K562 (cell line): ENCODE results near the gene ASB7. TPM values are rescaled to one million over a fixed set of nuclear protein-coding genes. Genes with fewer than 3 reads are reported as not detected.

ENCODE experiments used
- ATAC-seq: fragments of 200-7000 bp; cut with Tn5 transposase; 3 replicates; pipeline ENCODE4 v1.9.1; 2020; ENCODE audit warnings: moderate library complexity
- BruUV-seq: library from RNA; stranded (reverse); fragments of 400-500 nt; replicated peaks from 2 replicates; lab custom pipeline; 2021; lab: Mats Ljungman, UMichigan
- CTCF ChIA-PET: fragments of 300-600 bp; formaldehyde crosslinking; extraction: SDS; loops from one replicate; lab custom pipeline; 2021; ENCODE audit warnings: low intra/inter-chr PET ratio; lab: Yijun Ruan, JAX
- POLR2A ChIA-PET: fragments of 300-600, 350-650 bp; sonication (Branson Sonifier 250); formaldehyde crosslinking; extraction: SDS; loops from one replicate; lab custom pipeline; 2021; ENCODE audit warnings: antibody characterized with exemption, inconsistent platforms; lab: Yijun Ruan, JAX
- DNase-seq, 4 experiments: peaks; one replicate each; pipeline versions ENCODE4 v3.0.0 to v3.0.0-alpha.2; 2011 to 2018; ENCODE audit warnings: low spot score in 3 of 4, mixed read lengths in 3 of 4; ENCODE audit errors: extremely low read depth in 1 of 4
- FAIRE-seq: peaks from 2 replicates; lab custom pipeline; 2011; peaks lifted over from hg19 to GRCh38; lab: Jason Lieb, UNC
- H2AFZ ChIP-seq: 2 replicates; pipeline ENCODE4 v1.6.0; 2011; ENCODE audit warnings: low read depth, low read length, control low read depth, inconsistent platforms
- H3K27ac ChIP-seq: fragments of 200-600 bp; 3 replicates; pipeline ENCODE4 v1.8.0; 2011; ENCODE audit warnings: low read depth, mild to moderate bottlenecking, control low read depth, inconsistent platforms, low read length, moderate library complexity, mixed read lengths; ENCODE audit errors: extremely low read depth
- H3K27me3 ChIP-seq, 2 experiments: fragments of 300-600 bp in 1 of 2; 2 replicates in 1 of 2; 3 replicates in 1 of 2; pipeline versions ENCODE4 v1.6.0 to v1.8.0; 2011; ENCODE audit warnings: inconsistent platforms in 2 of 2, low read length in 2 of 2, mild to moderate bottlenecking in 1 of 2, mixed read lengths in 1 of 2, moderate library complexity in 1 of 2; ENCODE audit not compliant: control insufficient read depth in 2 of 2, insufficient read depth in 2 of 2
- H3K36me3 ChIP-seq: fragments of 300-600 bp; 3 replicates; pipeline ENCODE4 v1.8.0; 2011; ENCODE audit warnings: mild to moderate bottlenecking, low read length, inconsistent platforms; ENCODE audit not compliant: control insufficient read depth, insufficient read depth
- H3K4me1 ChIP-seq, 2 experiments: fragments of 200-600 bp in 1 of 2; replicated peaks in 1 of 2; 2 replicates in 1 of 2; 3 replicates in 1 of 2; pipeline versions ENCODE4 v1.5.1 to v1.8.0; 2011; ENCODE audit warnings: inconsistent platforms in 2 of 2, low read length in 2 of 2, mild to moderate bottlenecking in 1 of 2, mixed read lengths in 1 of 2, moderate library complexity in 1 of 2; ENCODE audit not compliant: control insufficient read depth in 2 of 2, insufficient read depth in 2 of 2
- H3K4me2 ChIP-seq: 2 replicates; pipeline ENCODE4 v1.6.1; 2011; ENCODE audit warnings: low read length, control low read depth, inconsistent platforms, mixed read lengths; ENCODE audit not compliant: insufficient read depth
- H3K4me3 ChIP-seq: fragments of 200-600 bp; sonication (generic), shearing (Covaris generic); 2 replicates; pipeline ENCODE4 v1.5.1; 2016; ENCODE audit warnings: control low read depth, inconsistent platforms
- H3K79me2 ChIP-seq: fragments of 200-600 bp; 3 replicates; pipeline ENCODE4 v1.8.0; 2011; ENCODE audit warnings: low read length, inconsistent platforms; ENCODE audit not compliant: control insufficient read depth, insufficient read depth
- H3K9ac ChIP-seq, 2 experiments: 2 replicates each; pipeline versions ENCODE4 v1.6.0 to v1.6.1; 2011; ENCODE audit warnings: low read depth in 2 of 2, low read length in 2 of 2, control low read depth in 1 of 2, inconsistent platforms in 1 of 2, mild to moderate bottlenecking in 1 of 2, mixed read lengths in 1 of 2; ENCODE audit not compliant: insufficient read depth in 1 of 2
- H3K9me1 ChIP-seq: one replicate; pipeline ENCODE4 v1.6.0; 2011; ENCODE audit warnings: inconsistent platforms, mild to moderate bottlenecking, low read length, moderate library complexity; ENCODE audit not compliant: control insufficient read depth, insufficient read depth
- H3K9me3 ChIP-seq: replicated peaks from 2 replicates; pipeline ENCODE4 v1.5.1; 2011; ENCODE audit warnings: low read depth, low read length, inconsistent platforms; ENCODE audit not compliant: control insufficient read depth, insufficient read depth
- H4K20me1 ChIP-seq: replicated peaks from 2 replicates; pipeline ENCODE4 v1.6.1; 2011; ENCODE audit warnings: low read length, inconsistent platforms, mixed read lengths; ENCODE audit not compliant: control insufficient read depth, insufficient read depth
- EGR1 ChIP-seq: fragments of 450-650 bp; conservative IDR thresholded peaks from 2 replicates; pipeline ENCODE4 v1.6.1; 2017; ENCODE audit warnings: mild to moderate bottlenecking
- FOXA3 ChIP-seq, 2 experiments: fragments of 450-650 bp in 1 of 2; sonication (generic) in 1 of 2; formaldehyde crosslinking; IDR thresholded peaks in 1 of 2; conservative IDR thresholded peaks in 1 of 2; 2 replicates each; pipeline versions ENCODE4 v1.4.0 to v1.8.0; 2020 to 2022; ENCODE audit warnings: mild to moderate bottlenecking in 2 of 2, missing genetic modification reagents in 1 of 2
- PPARD ChIP-seq: fragments of 250-450 bp; sonication (Bioruptor Pico); IDR thresholded peaks from 2 replicates; pipeline ENCODE4 v1.8.0; 2022; ENCODE audit warnings: inconsistent platforms, mild to moderate bottlenecking, moderate library complexity
- SIN3B ChIP-seq: fragments of 450-650 bp; IDR thresholded peaks from 2 replicates; pipeline ENCODE4 v1.6.1; 2017; ENCODE audit warnings: low read depth, mild to moderate bottlenecking, moderate library complexity
- SP1 ChIP-seq: sonication (generic); formaldehyde crosslinking; IDR thresholded peaks from 2 replicates; pipeline ENCODE4 v1.8.1; 2022; ENCODE audit warnings: mild to moderate bottlenecking, missing genetic modification reagents
- ZNF668 ChIP-seq: fragments of 250-450 bp; sonication (Bioruptor Pico); IDR thresholded peaks from 2 replicates; pipeline ENCODE4 v1.8.0; 2022; ENCODE audit warnings: mild to moderate bottlenecking, inconsistent platforms
- ZNF696 ChIP-seq: fragments of 250-450 bp; sonication (Bioruptor Pico); conservative IDR thresholded peaks from 2 replicates; pipeline ENCODE4 v1.4.0; 2020; ENCODE audit warnings: mild to moderate bottlenecking, moderate library complexity
- ZSCAN29 ChIP-seq: fragments of 450-650 bp; IDR thresholded peaks from 2 replicates; pipeline ENCODE4 v1.6.1; 2017
- WGBS: fragments of 100-300 bp; shearing (Covaris generic); methylation state at CpG from one replicate; pipeline ENCODE4 v1.1.6; 2016; ENCODE audit warnings: low coverage, mixed read lengths; ENCODE audit not compliant: insufficient coverage; ENCODE audit errors: missing lambda C conversion rate; 5-methylcytosine and 5-hydroxymethylcytosine counted together
- in situ Hi-C: fragments of 300-500 bp; cut with MboI; formaldehyde crosslinking; loops from 4 replicates; pipeline ENCODE4 v1.15.0; 2018; ENCODE audit warnings: inconsistent platforms, mixed read lengths
- intact Hi-C: fragments of 100-400 bp; cut with micrococcal nuclease; formaldehyde crosslinking; loops from 2 replicates; pipeline ENCODE4 v1.14.2; 2022
- polyA plus RNA-seq, 8 experiments: library from polyadenylated mRNA; depleted of rRNA in 4 of 8; stranded (reverse) in 5 of 8; unstranded in 3 of 8; fragments of >200 nt; fragmentation: Nextera tagmentation in 2 of 8; fragmentation: Illumina TruSeq in 1 of 8; extraction: Ambion mirVana in 2 of 8; extraction: Trizol in 1 of 8; gene quantifications; 2 replicates each; pipeline versions ENCODE4 v1.2.1 to v1.2.3, GENCODE V29; 2011 to 2014; ENCODE audit warnings: inconsistent platforms in 1 of 8, missing spikeins in 1 of 8
- total RNA-seq, 7 experiments: library from RNA; depleted of rRNA in 6 of 7; stranded (reverse); fragments of >200 nt in 6 of 7; fragmentation: Illumina TruSeq in 2 of 7; extraction: Trizol in 2 of 7; gene quantifications; 2 replicates each; pipeline versions ENCODE4 v1.2.1 to v1.2.3, GENCODE V29; 2011 to 2021; ENCODE audit warnings: low replicate concordance in 1 of 7
- TF ChIP-seq, protein P1 (sequence below): fragments of 250-450 bp; sonication (Bioruptor Pico); IDR thresholded peaks from 2 replicates; pipeline ENCODE4 v1.5.0; 2020; ENCODE audit warnings: mild to moderate bottlenecking, borderline replicate concordance
- TF ChIP-seq, protein P2 (sequence below), 2 experiments: IDR thresholded peaks; 2 replicates each; pipeline ENCODE4 v1.6.1; 2011; ENCODE audit warnings: borderline replicate concordance in 1 of 2, control low read depth in 1 of 2, low read depth in 1 of 2, low read length in 1 of 2, mild to moderate bottlenecking in 1 of 2, mixed read lengths in 1 of 2, moderate library complexity in 1 of 2; ENCODE audit not compliant: insufficient read depth in 1 of 2, insufficient read length in 1 of 2, poor library complexity in 1 of 2, severe bottlenecking in 1 of 2; ENCODE audit errors: extremely low read depth in 1 of 2

Gene ASB7
- total and polyA plus RNA-seq, 9 of the 15 experiments (the other 6 are each of a cell fraction or from before 2014, with no cell fraction given): 1.8 to 10.1 (median 6.8) TPM

DNA sequence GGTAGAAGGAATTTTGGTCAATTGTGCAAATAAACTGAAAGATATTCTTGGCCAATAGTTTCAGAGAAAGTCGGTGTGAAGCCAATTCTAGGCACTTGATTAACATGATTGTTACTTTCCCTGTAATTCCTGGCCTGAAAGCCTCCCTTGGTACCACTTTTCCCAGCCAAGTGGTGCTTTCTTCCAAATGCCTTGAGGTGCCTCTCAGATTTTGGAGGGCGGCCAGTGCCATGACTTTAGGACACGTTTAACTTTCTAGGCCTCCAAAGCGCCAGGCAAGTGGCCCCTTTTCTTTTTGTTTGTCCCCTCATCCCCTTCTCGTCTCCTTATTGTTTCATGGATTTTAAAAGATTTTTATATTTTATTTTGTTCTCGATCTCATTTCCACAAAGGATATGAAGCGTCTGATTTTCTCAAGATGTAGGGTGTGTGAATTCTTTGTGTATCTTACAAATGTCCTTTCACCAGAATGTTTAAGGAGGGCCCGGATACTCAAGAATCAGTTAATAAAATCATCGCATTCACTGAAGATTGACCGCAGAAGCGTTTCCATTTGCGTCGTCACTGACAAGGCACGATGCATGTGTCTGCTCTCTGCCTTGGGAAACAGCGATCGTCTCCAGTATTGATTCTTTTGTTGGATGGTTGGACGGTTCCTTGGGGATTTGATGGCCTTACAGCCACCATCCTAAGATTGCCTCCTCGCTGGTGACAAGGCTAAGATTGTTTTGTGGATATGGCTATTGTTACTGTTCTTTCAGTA lies 87.8 kb downstream of the ASB7 start:
- DNase-seq: no peak
- BruUV-seq: no TSS peak
- no peaks in the 10 kb centered on the region for H4K20me1 ChIP-seq
- H3K9me1 ChIP-seq: peaks cover 3% of the 10 kb centered on the region
- CTCF ChIA-PET: no interaction called here
- no peak overlapping the region for H2AFZ ChIP-seq
- H3K27ac ChIP-seq: no peak overlapping the region
- POLR2A ChIA-PET: no interaction called here
- in situ Hi-C loops: no loop called here
- no peak overlapping the region for H3K4me3 ChIP-seq
- intact Hi-C loops: no loop called here
- H3K27me3 ChIP-seq: peaks cover 7 to 60% of the 10 kb centered on the region in 2 experiments
- WGBS: 2% methylated on average over 18 of the region's 18 CpGs
- no peak for ATAC-seq
- H3K9me3 ChIP-seq: no peaks in the 10 kb centered on the region
- H3K4me2 ChIP-seq: no peak overlapping the region
- H3K36me3 ChIP-seq: no peaks in the 10 kb centered on the region
- H3K79me2 ChIP-seq: no peaks in the 10 kb centered on the region
- no peak for FAIRE-seq
- TF ChIP-seq SP1 (CRISPR knock-in tag): no peak
- TF ChIP-seq SIN3B: no peak
- no peak for TF ChIP-seq ZSCAN29
- TF ChIP-seq, protein P1, sequence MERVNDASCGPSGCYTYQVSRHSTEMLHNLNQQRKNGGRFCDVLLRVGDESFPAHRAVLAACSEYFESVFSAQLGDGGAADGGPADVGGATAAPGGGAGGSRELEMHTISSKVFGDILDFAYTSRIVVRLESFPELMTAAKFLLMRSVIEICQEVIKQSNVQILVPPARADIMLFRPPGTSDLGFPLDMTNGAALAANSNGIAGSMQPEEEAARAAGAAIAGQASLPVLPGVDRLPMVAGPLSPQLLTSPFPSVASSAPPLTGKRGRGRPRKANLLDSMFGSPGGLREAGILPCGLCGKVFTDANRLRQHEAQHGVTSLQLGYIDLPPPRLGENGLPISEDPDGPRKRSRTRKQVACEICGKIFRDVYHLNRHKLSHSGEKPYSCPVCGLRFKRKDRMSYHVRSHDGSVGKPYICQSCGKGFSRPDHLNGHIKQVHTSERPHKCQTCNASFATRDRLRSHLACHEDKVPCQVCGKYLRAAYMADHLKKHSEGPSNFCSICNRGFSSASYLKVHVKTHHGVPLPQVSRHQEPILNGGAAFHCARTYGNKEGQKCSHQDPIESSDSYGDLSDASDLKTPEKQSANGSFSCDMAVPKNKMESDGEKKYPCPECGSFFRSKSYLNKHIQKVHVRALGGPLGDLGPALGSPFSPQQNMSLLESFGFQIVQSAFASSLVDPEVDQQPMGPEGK (CRISPR knock-in tag): no peak
- no peak for TF ChIP-seq ZNF668 (CRISPR knock-in tag)
- TF ChIP-seq EGR1: no peak
- TF ChIP-seq ZNF696 (CRISPR knock-in tag): no peak
- TF ChIP-seq, protein P2, sequence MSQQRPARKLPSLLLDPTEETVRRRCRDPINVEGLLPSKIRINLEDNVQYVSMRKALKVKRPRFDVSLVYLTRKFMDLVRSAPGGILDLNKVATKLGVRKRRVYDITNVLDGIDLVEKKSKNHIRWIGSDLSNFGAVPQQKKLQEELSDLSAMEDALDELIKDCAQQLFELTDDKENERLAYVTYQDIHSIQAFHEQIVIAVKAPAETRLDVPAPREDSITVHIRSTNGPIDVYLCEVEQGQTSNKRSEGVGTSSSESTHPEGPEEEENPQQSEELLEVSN (IDR thresholded peaks at IDR 0.05; ENCODE audit: borderline replicate concordance in 1 of 2, extremely low read depth in 1 of 2, insufficient read depth in 1 of 2, insufficient read length in 1 of 2, low read depth in 1 of 2, low read length in 1 of 2, poor library complexity in 1 of 2, severe bottlenecking in 1 of 2): no peak
- TF ChIP-seq FOXA3 (CRISPR knock-in tag; conservative IDR thresholded peaks at IDR 0.05 in 1 of 2, IDR thresholded peaks at IDR 0.05 in 1 of 2): no peak
- TF ChIP-seq PPARD (CRISPR knock-in tag): no peak
- no peak overlapping the region for H3K9ac ChIP-seq
- H3K4me1 ChIP-seq: no peaks in the 10 kb centered on the region
